Astrocyte (in vitro differentiated cells and primary cell): Measurements from ENCODE around the gene SNTB2. TPM values are rescaled to one million over a fixed set of nuclear protein-coding genes. Genes with fewer than 3 reads are reported as not detected.

ENCODE experiments used
- DNase-seq: peaks from one replicate; pipeline ENCODE4 v3.0.0-alpha.2; 2010; ENCODE audit warnings: low read depth
- FAIRE-seq: peaks from 2 replicates; lab custom pipeline; 2011; peaks lifted over from hg19 to GRCh38; lab: Jason Lieb, UNC
- H2AFZ ChIP-seq: 2 replicates; pipeline ENCODE4 v1.6.0; 2012; ENCODE audit warnings: low read depth, low read length, inconsistent platforms
- H3K27ac ChIP-seq: 2 replicates; pipeline ENCODE4 v1.5.1; 2011; ENCODE audit warnings: low read depth, low read length, inconsistent platforms
- H3K27me3 ChIP-seq: 2 replicates; pipeline ENCODE4 v1.6.0; 2011; ENCODE audit warnings: low read length, inconsistent platforms; ENCODE audit not compliant: insufficient read depth
- H3K36me3 ChIP-seq: 2 replicates; pipeline ENCODE4 v1.5.1; 2011; ENCODE audit warnings: low read length, inconsistent platforms; ENCODE audit not compliant: insufficient read depth
- H3K4me1 ChIP-seq: 2 replicates; pipeline ENCODE4 v1.5.1; 2011; ENCODE audit warnings: low read length, inconsistent platforms; ENCODE audit not compliant: insufficient read depth
- H3K4me2 ChIP-seq: 2 replicates; pipeline ENCODE4 v1.6.0; 2012; ENCODE audit warnings: low read length, inconsistent platforms
- H3K4me3 ChIP-seq: 2 replicates; pipeline ENCODE4 v1.5.1; 2011; ENCODE audit warnings: low read depth, mild to moderate bottlenecking, low read length, inconsistent platforms; ENCODE audit not compliant: insufficient read depth
- H3K79me2 ChIP-seq: 2 replicates; pipeline ENCODE4 v1.6.0; 2012; ENCODE audit warnings: mild to moderate bottlenecking, low read length, inconsistent platforms; ENCODE audit not compliant: insufficient read depth
- H3K9ac ChIP-seq: 2 replicates; pipeline ENCODE4 v1.6.0; 2012; ENCODE audit warnings: mild to moderate bottlenecking, low read length, inconsistent platforms
- H3K9me3 ChIP-seq: 2 replicates; pipeline ENCODE4 v1.5.1; 2012; ENCODE audit warnings: low read depth, mild to moderate bottlenecking, low read length, inconsistent platforms; ENCODE audit not compliant: insufficient read depth
- H4K20me1 ChIP-seq: 2 replicates; pipeline ENCODE4 v1.6.0; 2012; ENCODE audit warnings: low read length, inconsistent platforms; ENCODE audit not compliant: insufficient read depth
- H3K27ac Mint-ChIP-seq: one replicate; pipeline ENCODE4 v1.8.0; 2021; ENCODE audit warnings: mild to moderate bottlenecking, mixed read lengths; ENCODE audit not compliant: unreplicated experiment
- H3K27me3 Mint-ChIP-seq: one replicate; pipeline ENCODE4 v1.8.0; 2021; ENCODE audit warnings: low read depth, mixed read lengths; ENCODE audit not compliant: unreplicated experiment
- H3K36me3 Mint-ChIP-seq: one replicate; pipeline ENCODE4 v1.8.0; 2021; ENCODE audit warnings: low read depth, mixed read lengths; ENCODE audit not compliant: unreplicated experiment
- H3K4me1 Mint-ChIP-seq: one replicate; pipeline ENCODE4 v1.8.0; 2021; ENCODE audit warnings: low read depth, mixed read lengths; ENCODE audit not compliant: unreplicated experiment
- H3K4me3 Mint-ChIP-seq: one replicate; pipeline ENCODE4 v1.8.0; 2021; ENCODE audit warnings: mild to moderate bottlenecking, moderate library complexity, mixed read lengths; ENCODE audit not compliant: unreplicated experiment
- H3K9me3 Mint-ChIP-seq: one replicate; pipeline ENCODE4 v1.8.0; 2021; ENCODE audit warnings: mild to moderate bottlenecking, mixed read lengths; ENCODE audit not compliant: unreplicated experiment
- CTCF ChIP-seq: IDR thresholded peaks from 2 replicates; pipeline ENCODE4 v1.5.1; 2011; ENCODE audit warnings: low read depth, mild to moderate bottlenecking, inconsistent platforms, low read length, moderate library complexity; ENCODE audit not compliant: insufficient read depth
- EZH2 ChIP-seq: IDR thresholded peaks from 2 replicates; pipeline ENCODE4 v1.6.1; 2012; ENCODE audit warnings: mild to moderate bottlenecking, low read length, inconsistent platforms; ENCODE audit not compliant: insufficient read depth
- total RNA-seq: library from RNA; stranded (reverse); gene quantifications from 2 replicates; pipeline ENCODE4 v1.2.1, GENCODE V29; 2021

Gene SNTB2
- total RNA-seq, 1 donor from 2014 or later: 30.4 TPM

GRCh38 chr16:69179328-69180010 lies 7.5 kb upstream of the SNTB2 start:
- Histone ChIP-seq H3K4me2 (peak overlapping the region; percentile 31), H3K9ac (no peak overlapping the region), H3K9me3 (no peaks in the 10 kb centered on the region), H2AFZ (no peak overlapping the region), H4K20me1 (no peaks in the 10 kb centered on the region), H3K27ac (peak overlapping the region; percentile 0), H3K27me3 (no peaks in the 10 kb centered on the region), H3K36me3 (no peaks in the 10 kb centered on the region), H3K4me1 (peaks cover 22% of the 10 kb centered on the region), H3K4me3 (no peak overlapping the region), H3K79me2 (no peaks in the 10 kb centered on the region)
- peak; percentile 86 for DNase-seq
- Mint-ChIP-seq H3K4me1 (peaks cover 16% of the 10 kb centered on the region), H3K27ac (peak overlapping the region; percentile 77), H3K9me3 (no peaks in the 10 kb centered on the region), H3K4me3 (no peak overlapping the region), H3K36me3 (peaks cover 2% of the 10 kb centered on the region), H3K27me3 (no peaks in the 10 kb centered on the region)
- TF ChIP-seq CTCF (no peak), EZH2 (no peak)
- FAIRE-seq: no peak

GRCh38 chr16:69180011-69180338 lies 7.0 kb upstream of the SNTB2 start:
- Mint-ChIP-seq H3K9me3 (no peaks in the 10 kb centered on the region), H3K4me3 (no peak overlapping the region), H3K36me3 (peaks cover 2% of the 10 kb centered on the region), H3K27ac (no peak overlapping the region), H3K27me3 (no peaks in the 10 kb centered on the region), H3K4me1 (peaks cover 16% of the 10 kb centered on the region)
- Histone ChIP-seq H4K20me1 (no peaks in the 10 kb centered on the region), H3K36me3 (no peaks in the 10 kb centered on the region), H3K27ac (no peak overlapping the region), H3K4me3 (no peak overlapping the region), H3K4me1 (peaks cover 22% of the 10 kb centered on the region), H2AFZ (no peak overlapping the region), H3K27me3 (no peaks in the 10 kb centered on the region), H3K79me2 (no peaks in the 10 kb centered on the region), H3K4me2 (peak overlapping the region; percentile 31), H3K9ac (no peak overlapping the region), H3K9me3 (no peaks in the 10 kb centered on the region)
- FAIRE-seq: no peak
- DNase-seq: no peak
- no peak for TF ChIP-seq EZH2
- no peak for TF ChIP-seq CTCF

GRCh38 chr16:69182730-69183416 lies 4.1 kb upstream of the SNTB2 start:
- H3K4me3 ChIP-seq: no peak overlapping the region
- no peaks in the 10 kb centered on the region for H3K9me3 Mint-ChIP-seq
- FAIRE-seq: no peak

More at GRCh38 chr16:69182730-69183416, 4.1 kb upstream of the SNTB2 start:
- Mint-ChIP-seq H3K36me3 (peaks cover 2% of the 10 kb centered on the region), H3K4me1 (peaks cover 10% of the 10 kb centered on the region), H3K27me3 (no peaks in the 10 kb centered on the region), H3K27ac (no peak overlapping the region), H3K4me3 (no peak overlapping the region)
- peaks cover 6% of the 10 kb centered on the region for H3K79me2 ChIP-seq
- H3K4me2 ChIP-seq: no peak overlapping the region
- H4K20me1 ChIP-seq: peaks cover 1% of the 10 kb centered on the region
- H3K36me3 ChIP-seq: no peaks in the 10 kb centered on the region
- no peaks in the 10 kb centered on the region for H3K27me3 ChIP-seq
- no peak for DNase-seq
- H3K27ac ChIP-seq: no peak overlapping the region
- TF ChIP-seq EZH2: no peak
- TF ChIP-seq CTCF: no peak
- no peak overlapping the region for H2AFZ ChIP-seq
- no peak overlapping the region for H3K9ac ChIP-seq
- H3K9me3 ChIP-seq: no peaks in the 10 kb centered on the region
- peaks cover 22% of the 10 kb centered on the region for H3K4me1 ChIP-seq
